Measurements from ENCODE around the gene WFIKKN2. TPM values are rescaled to one million over a fixed set of nuclear protein-coding genes. Genes with fewer than 3 reads are reported as not detected.

The WFIKKN2 gene
- polyA plus RNA-seq, 1 donor (not counting 4 experiments of a cell fraction or from before 2014, with no cell fraction given) = not detected

DNA sequence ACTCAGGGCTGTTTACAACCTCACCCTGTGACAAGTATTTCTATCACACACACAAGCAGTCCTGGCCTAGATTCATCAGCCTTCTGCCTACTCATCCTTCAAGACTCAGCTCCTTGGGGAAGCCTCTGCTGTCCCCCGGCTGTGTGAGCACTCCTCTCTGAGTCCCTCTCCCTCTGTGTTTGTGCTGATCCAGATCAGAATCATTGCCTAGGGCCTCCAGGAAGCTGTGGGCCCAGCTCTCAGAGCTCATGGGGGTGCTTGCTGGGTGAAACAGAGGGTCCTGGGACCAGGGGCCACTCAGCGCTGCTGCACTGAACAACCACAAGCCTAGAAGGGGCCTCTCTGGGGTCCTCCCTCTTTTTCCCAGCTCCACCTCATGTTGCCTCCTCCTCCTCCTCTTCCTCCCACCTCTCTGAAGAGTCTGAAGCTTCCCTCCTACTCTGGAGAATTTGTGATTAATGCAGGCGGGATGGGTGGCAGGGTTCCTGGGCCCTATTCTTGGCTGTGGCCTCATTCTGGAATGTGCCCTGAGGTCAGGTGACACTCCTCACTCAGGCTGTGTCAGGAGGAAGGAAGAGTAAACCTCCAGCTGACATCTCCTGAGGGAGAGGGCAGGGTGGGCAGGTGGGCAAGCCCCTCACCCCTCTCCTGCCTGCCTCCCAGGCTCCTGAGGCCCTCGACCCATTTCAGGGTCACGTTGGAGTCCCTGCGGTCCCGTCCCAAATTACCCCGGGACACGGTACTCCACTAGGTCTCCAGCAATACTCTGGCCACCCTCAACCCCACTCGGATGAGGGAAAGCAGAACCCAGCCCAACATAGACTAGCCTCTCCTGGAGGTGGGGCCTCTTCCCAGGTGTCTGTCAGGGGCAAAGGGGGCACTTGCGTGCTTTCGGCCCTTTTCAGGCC is 10.1 kb downstream of the WFIKKN2 start:
- H3K4me2 ChIP-seq (ENCODE audit: control insufficient read depth, extremely low read depth, insufficient read depth, low read depth, low read length) = peak overlapping the region; percentile 35
- no peaks in the 10 kb centered on the region for H3K79me2 ChIP-seq (ENCODE audit: control insufficient read depth, insufficient read depth, low read length)
- no peak overlapping the region for H3K4me3 ChIP-seq (ENCODE audit: control insufficient read depth in 2 of 3, extremely low read depth in 1 of 3, insufficient read depth in 2 of 3, low read depth in 1 of 3, low read length in 3 of 3)
- peak; percentile 93 for FAIRE-seq
- no peak for TF ChIP-seq EZH2 (IDR thresholded peaks at IDR 0.05; ENCODE audit: low read length)
- TF ChIP-seq, protein P1, sequence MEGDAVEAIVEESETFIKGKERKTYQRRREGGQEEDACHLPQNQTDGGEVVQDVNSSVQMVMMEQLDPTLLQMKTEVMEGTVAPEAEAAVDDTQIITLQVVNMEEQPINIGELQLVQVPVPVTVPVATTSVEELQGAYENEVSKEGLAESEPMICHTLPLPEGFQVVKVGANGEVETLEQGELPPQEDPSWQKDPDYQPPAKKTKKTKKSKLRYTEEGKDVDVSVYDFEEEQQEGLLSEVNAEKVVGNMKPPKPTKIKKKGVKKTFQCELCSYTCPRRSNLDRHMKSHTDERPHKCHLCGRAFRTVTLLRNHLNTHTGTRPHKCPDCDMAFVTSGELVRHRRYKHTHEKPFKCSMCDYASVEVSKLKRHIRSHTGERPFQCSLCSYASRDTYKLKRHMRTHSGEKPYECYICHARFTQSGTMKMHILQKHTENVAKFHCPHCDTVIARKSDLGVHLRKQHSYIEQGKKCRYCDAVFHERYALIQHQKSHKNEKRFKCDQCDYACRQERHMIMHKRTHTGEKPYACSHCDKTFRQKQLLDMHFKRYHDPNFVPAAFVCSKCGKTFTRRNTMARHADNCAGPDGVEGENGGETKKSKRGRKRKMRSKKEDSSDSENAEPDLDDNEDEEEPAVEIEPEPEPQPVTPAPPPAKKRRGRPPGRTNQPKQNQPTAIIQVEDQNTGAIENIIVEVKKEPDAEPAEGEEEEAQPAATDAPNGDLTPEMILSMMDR (optimal IDR thresholded peaks at IDR 0.05 in 1 of 3, IDR thresholded peaks at IDR 0.05 in 1 of 3, conservative IDR thresholded peaks at IDR 0.05 in 1 of 3; ENCODE audit: extremely low read depth in 1 of 3, insufficient read depth in 2 of 3, low read length in 3 of 3) = no peak
- DNase-seq (ENCODE audit: low read depth, low spot score) = no peak
- H3K9me3 ChIP-seq (ENCODE audit: control insufficient read depth, low read depth, low read length) = no peaks in the 10 kb centered on the region
- no peaks in the 10 kb centered on the region for H3K9me1 ChIP-seq (ENCODE audit: control insufficient read depth, extremely low read depth, insufficient read depth, low read length)
- peaks cover 31% of the 10 kb centered on the region for H3K4me1 ChIP-seq (ENCODE audit: control insufficient read depth, extremely low read depth, insufficient read depth, low read length)
- no peaks in the 10 kb centered on the region for H3K36me3 ChIP-seq (ENCODE audit: control insufficient read depth in 2 of 2, extremely low read depth in 1 of 2, insufficient read depth in 2 of 2, low read length in 2 of 2)
- peak overlapping the region; percentile 40 for H3K9ac ChIP-seq (ENCODE audit: control insufficient read depth, extremely low read depth, insufficient read depth, low read length)
- H3K27me3 ChIP-seq (ENCODE audit: control insufficient read depth, extremely low read depth, insufficient read depth, low read length) = no peaks in the 10 kb centered on the region
- no peaks in the 10 kb centered on the region for H4K20me1 ChIP-seq (ENCODE audit: control insufficient read depth, extremely low read depth, insufficient read depth, low read length)
- peak overlapping the region; percentile 51 for H3K27ac ChIP-seq (ENCODE audit: control insufficient read depth, insufficient read depth, low read length)
- dilution Hi-C loops (cut with MboI; ENCODE audit: extremely low pct_ligation_motif_present, low sequenced_read_pairs) = no loop called here
- H2AFZ ChIP-seq (ENCODE audit: control insufficient read depth, low read length) = peak overlapping the region; percentile 60

DNA sequence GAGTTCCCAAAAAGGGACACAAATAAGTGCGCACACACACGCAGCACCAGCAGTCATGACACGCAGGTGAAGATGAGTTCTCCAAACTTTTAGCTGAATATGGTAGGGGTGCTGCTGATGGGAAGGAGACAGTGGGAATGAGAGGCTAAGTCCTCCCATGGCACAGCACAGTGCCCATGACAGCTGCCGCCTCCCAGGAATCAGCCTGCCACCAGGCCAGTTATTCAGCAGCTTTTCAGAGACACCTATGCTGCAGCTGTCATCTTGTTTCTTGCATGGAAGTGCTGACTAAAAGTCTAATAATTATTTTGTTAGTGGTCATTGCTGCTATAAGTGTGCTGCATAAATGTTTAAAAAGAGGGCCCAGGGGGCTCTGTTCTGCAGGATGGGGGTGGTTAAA is 12.2 kb downstream of the WFIKKN2 start:
- DNase-seq (ENCODE audit: low read depth, low spot score) (no peak), FAIRE-seq (no peak)
- H2AFZ ChIP-seq (ENCODE audit: control insufficient read depth, low read length) = no peak overlapping the region
- TF ChIP-seq, protein P1 (optimal IDR thresholded peaks at IDR 0.05 in 1 of 3, IDR thresholded peaks at IDR 0.05 in 1 of 3, conservative IDR thresholded peaks at IDR 0.05 in 1 of 3; ENCODE audit: extremely low read depth in 1 of 3, insufficient read depth in 2 of 3, low read length in 3 of 3) = no peak
- TF ChIP-seq EZH2 (IDR thresholded peaks at IDR 0.05; ENCODE audit: low read length) = no peak
- no peaks in the 10 kb centered on the region for H3K36me3 ChIP-seq (ENCODE audit: control insufficient read depth in 2 of 2, extremely low read depth in 1 of 2, insufficient read depth in 2 of 2, low read length in 2 of 2)
- no peak overlapping the region for H3K4me3 ChIP-seq (ENCODE audit: control insufficient read depth in 2 of 3, extremely low read depth in 1 of 3, insufficient read depth in 2 of 3, low read depth in 1 of 3, low read length in 3 of 3)
- no peaks in the 10 kb centered on the region for H4K20me1 ChIP-seq (ENCODE audit: control insufficient read depth, extremely low read depth, insufficient read depth, low read length)
- H3K27me3 ChIP-seq (ENCODE audit: control insufficient read depth, extremely low read depth, insufficient read depth, low read length) = no peaks in the 10 kb centered on the region
- H3K9me1 ChIP-seq (ENCODE audit: control insufficient read depth, extremely low read depth, insufficient read depth, low read length) = no peaks in the 10 kb centered on the region
- H3K4me1 ChIP-seq (ENCODE audit: control insufficient read depth, extremely low read depth, insufficient read depth, low read length) = peaks cover 48% of the 10 kb centered on the region
- no peaks in the 10 kb centered on the region for H3K79me2 ChIP-seq (ENCODE audit: control insufficient read depth, insufficient read depth, low read length)
- H3K9me3 ChIP-seq (ENCODE audit: control insufficient read depth, low read depth, low read length) = no peaks in the 10 kb centered on the region
- dilution Hi-C loops (cut with MboI; ENCODE audit: extremely low pct_ligation_motif_present, low sequenced_read_pairs) = no loop called here
- H3K27ac ChIP-seq (ENCODE audit: control insufficient read depth, insufficient read depth, low read length) = no peak overlapping the region
- no peak overlapping the region for H3K9ac ChIP-seq (ENCODE audit: control insufficient read depth, extremely low read depth, insufficient read depth, low read length)
- no peak overlapping the region for H3K4me2 ChIP-seq (ENCODE audit: control insufficient read depth, extremely low read depth, insufficient read depth, low read depth, low read length)

Data from keratinocyte (primary cell).